Dedifferentiated amniotic fluid mesenchymal stem cell (primary cell): ENCODE measurements around the gene SYNE2.
"Not testable (repeated sequence)": the region's sequence is repeated elsewhere in the genome, so short reads cannot be mapped to it uniquely, and the experiment has no call there.

ENCODE experiments used
- DNase-seq: peaks from one replicate; pipeline ENCODE4 v3.0.0-alpha.2; 2016; ENCODE audit errors: extremely low spot score

Gene SYNE2

GRCh38 chr14:64012003-64012402, 159.2 kb downstream of the SYNE2 start:
- DNase-seq: no peak

GRCh38 chr14:64012720-64013119, 159.9 kb downstream of the SYNE2 start:
- no peak for DNase-seq

GRCh38 chr14:64025479-64025878, 172.7 kb downstream of the SYNE2 start:
- DNase-seq: no peak

GRCh38 chr14:64026600-64026999, 173.8 kb downstream of the SYNE2 start:
- DNase-seq: no peak

GRCh38 chr14:64035143-64035542, 182.3 kb downstream of the SYNE2 start:
- peak; percentile 27 for DNase-seq

GRCh38 chr14:64037869-64038745, 185.3 kb downstream of the SYNE2 start:
- not testable (repeated sequence) for DNase-seq

- no peak for DNase-seq
Observed at GRCh38 chr14:64038841-64039542, 186.2 kb downstream of the SYNE2 start.

GRCh38 chr14:64040044-64040443, 187.2 kb downstream of the SYNE2 start:
- DNase-seq: no peak

GRCh38 chr14:64043296-64043695, 190.5 kb downstream of the SYNE2 start:
- DNase-seq: not testable (repeated sequence)

- no peak for DNase-seq
Observed at GRCh38 chr14:64045091-64045490, 192.3 kb downstream of the SYNE2 start.

GRCh38 chr14:64049616-64050381, 197.0 kb downstream of the SYNE2 start:
- no peak for DNase-seq

GRCh38 chr14:64053694-64054669, 201.2 kb downstream of the SYNE2 start:
- no peak for DNase-seq

- DNase-seq: no peak
Observed at GRCh38 chr14:64059454-64060198, 206.8 kb downstream of the SYNE2 start.

- no peak for DNase-seq
Observed at GRCh38 chr14:64060199-64060545, 207.4 kb downstream of the SYNE2 start.

- DNase-seq: no peak
Observed at GRCh38 chr14:64060648-64061096, 207.9 kb downstream of the SYNE2 start.

- DNase-seq: no peak
Observed at GRCh38 chr14:64061115-64061514, 208.3 kb downstream of the SYNE2 start.

- no peak for DNase-seq
Observed at GRCh38 chr14:64061706-64062105, 208.9 kb downstream of the SYNE2 start.

GRCh38 chr14:64062381-64063115, 209.7 kb downstream of the SYNE2 start:
- DNase-seq: no peak

- DNase-seq: no peak
Observed at GRCh38 chr14:64064447-64064846, 211.6 kb downstream of the SYNE2 start.
